Suppressor macrophage (primary cell): ENCODE measurements around the gene NDUFA3.

Source experiments
- DNase-seq, 4 experiments: peaks; one replicate each; pipeline ENCODE4 v3.0.0-alpha.2; 2020 to 2022

The NDUFA3 gene

DNA sequence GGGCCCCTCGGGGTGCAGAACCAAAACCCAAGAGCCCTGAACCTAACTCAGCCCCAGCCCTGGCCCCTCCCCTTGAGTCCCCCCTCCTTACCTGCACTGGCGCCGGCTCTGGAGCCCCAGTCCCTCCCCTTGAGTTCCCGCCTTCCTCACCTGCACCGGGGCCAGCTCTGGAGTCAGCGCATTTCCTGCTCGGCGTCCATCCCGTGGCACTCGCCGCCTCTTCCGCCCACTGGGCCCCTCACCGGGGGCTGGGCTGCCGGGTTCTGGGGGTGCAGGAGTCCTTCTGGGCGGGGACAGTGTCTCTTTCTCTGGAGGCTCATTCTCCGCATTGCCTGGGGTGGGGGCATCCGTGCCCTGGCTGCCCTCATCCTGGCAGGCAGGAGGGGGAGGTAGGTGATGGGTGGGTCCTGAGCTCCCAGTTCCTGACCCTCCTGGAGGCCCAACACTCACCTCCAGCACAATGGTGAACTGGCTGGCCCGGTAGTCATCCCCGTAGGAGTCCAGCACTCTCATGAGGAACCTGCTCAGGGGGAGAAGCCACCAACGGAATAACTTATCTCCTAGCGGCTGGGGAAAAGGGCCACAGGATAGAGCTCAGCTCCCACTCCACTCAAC, 5.3 kb downstream of the NDUFA3 start:
- no peak for DNase-seq

DNA sequence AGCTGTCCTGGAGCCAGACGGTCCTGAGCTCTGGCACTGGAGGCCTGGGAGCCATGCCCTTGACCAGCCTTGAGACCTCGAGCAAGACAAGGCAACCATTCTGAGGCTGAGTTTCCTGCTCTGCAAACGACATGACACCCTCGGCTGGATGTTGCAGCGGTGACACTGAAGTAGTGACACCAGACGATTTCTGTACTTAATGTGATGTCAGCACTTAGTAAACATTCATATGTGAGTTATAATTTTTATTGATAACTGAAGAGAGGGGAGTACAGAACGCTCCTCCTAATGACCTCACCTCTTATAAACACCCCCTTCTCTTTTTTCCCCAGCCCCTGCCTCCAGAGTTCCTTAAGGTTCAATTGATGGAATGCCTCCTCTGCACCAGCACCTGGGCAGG, 5.8 kb downstream of the NDUFA3 start:
- no peak for DNase-seq

DNA sequence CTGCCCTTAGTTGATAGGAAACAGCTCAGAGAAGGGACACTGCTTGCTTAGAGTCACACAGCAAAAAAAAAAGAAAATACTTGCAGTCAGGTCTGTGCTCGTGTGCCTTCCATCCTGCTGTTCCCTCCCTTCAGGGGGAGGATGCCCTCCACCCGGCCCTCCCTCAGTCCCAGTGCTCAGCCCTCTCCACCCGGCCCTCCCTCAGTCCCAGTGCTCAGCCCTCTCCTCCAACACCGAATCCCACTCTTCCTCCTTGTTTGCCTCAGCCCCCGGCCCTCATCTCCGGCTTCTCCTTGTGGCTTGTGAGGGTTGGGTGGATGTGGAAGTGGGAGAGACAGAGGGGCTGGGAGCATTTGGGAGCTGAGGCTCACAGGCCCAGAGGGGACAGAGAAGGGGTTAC, 7.0 kb downstream of the NDUFA3 start:
- DNase-seq: no peak

DNA sequence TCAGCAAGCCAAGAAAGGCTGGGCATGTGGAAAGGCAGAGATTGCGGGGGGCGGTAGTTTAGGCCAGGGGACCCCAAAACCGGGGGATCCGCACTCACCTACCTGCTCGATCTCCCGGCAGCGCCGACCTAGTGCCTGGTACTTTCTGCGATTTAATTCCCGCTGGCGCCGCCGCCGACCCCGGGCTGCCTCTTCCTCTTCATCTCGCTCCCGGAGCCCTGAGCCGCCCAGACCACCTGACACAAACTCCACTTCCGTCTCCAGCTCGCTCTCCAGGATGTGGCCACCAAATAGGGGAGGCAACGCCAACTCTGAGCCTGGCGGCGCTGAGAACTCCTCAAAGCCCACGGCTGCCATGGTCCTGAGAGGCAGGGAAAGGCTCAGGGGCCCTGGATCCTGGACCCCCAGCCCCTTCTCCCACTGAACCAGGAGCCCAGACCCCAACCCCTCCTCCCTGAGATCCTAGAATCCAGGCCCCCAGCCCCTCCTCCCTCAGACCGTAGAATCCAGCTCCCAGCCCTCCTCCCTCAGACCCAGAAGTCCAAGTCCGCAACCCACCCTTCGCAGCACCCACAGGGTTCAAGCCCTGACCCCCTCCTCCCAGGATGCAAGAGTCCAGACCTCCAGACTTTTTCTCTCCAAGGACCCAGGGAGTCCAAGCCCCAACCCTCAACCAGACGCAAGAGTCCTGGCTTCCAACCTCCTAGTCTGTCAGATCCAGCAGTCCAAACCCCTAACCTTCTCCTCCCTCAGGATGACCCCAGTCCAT, 11.9 kb downstream of the NDUFA3 start:
- DNase-seq: peak; percentile 73 to 87 (median 84)

DNA sequence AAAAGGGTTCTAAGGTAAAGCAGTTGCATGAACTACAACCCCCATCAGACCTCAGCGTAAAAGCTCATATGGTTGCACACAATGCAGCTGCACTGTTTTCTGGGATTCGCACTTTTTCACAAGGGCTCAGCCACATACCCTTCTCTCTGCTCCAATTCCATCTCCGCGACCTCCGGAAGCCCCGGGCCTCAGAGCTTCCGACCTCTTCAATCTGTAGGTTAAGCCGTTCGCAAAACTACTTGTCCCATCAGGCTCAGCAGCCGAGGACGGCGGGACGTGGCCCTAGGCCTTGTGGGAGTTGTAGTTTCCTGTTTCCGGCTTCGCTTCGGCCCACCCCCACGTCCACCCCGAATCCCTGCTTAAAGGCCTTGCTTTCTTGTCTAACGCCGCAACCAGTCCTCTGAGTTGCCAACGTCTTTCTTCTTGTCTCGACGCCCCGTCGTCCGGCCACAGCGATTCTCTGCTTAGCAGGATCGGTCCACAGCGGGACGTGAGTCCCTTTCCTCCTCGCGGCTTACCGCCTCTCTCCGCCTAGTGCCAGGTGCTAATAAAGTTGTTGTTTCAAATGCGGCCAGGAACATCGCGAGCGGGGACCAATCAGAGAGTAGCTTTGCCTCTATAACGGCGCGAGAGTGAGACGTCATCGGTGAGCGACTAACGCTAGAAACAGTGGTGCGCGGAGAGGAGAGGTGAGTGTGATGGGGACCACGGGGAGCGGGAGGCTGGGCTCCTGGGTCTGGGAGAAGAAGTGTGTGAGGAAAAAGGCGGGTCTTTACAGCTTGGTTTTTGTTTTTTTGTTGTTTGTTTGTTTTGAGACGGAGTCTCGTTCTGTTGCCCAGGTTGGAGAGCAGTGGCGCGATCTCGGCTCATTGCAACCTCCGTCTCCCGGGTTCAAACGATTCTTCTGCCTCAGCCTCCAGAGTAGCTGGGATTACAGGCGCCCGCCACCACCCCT, 12.7 kb downstream of the NDUFA3 start, which contains the start of the genes PRPF31 and TFPT:
Gene PRPF31 (plus strand): TSS at position 646 of the 955 bp plus-strand sequence. CDS start 2,525 bp downstream, outside the sequence.
Gene TFPT (minus strand): TSS at position 549 of the 955 bp plus-strand sequence. CDS start 388 bp downstream, at position 161.
- DNase-seq: peak; percentile 98 to 99 (median 98)

DNA sequence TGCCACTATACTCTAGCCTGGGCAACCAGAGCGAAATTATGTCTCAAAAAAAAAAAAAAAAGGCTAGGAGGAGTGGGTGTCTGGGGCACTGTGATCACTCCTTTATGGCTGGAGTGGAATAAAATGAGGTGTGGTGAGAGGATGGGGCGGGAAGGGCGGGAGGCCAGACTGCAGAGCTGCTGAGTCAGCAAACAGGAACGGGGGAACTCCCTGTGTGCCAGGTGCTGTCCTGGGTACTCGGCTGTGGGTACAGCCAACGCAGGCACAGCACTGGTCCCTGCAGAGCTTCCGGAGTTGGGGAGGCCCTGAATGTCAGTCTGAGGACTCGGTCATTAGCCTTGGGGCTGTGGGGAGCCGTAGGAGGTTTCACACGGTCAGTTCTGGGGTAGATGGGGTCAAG, 18.6 kb downstream of the NDUFA3 start:
- no peak for DNase-seq

DNA sequence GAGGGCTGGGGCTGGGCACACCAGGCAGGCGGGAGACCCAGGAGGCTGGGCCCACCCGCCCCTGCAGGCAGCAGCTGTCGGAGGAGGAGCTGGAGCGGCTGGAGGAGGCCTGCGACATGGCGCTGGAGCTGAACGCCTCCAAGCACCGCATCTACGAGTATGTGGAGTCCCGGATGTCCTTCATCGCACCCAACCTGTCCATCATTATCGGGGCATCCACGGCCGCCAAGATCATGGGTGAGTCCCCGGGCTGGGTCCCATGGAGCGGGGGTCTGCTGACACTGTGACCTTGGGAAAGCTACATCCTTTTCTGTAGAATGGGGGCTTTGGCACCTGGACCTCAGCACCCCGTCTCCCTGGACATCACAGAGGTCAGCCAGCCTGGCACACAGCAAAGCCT, 21.0 kb downstream of the NDUFA3 start:
- DNase-seq: no peak

DNA sequence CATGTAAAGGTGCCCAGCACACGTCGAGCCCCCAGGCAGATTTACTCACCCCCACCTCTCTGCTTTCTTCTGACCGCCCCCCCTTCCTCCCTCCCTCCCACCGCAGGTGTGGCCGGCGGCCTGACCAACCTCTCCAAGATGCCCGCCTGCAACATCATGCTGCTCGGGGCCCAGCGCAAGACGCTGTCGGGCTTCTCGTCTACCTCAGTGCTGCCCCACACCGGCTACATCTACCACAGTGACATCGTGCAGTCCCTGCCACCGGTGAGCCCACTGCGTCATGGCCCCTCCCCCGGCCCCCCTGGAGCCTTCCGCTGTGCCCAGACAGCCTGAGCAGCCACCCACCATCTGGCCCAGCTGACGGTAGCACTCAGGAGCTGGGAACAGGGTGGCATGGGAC, 21.7 kb downstream of the NDUFA3 start:
- DNase-seq: no peak

DNA sequence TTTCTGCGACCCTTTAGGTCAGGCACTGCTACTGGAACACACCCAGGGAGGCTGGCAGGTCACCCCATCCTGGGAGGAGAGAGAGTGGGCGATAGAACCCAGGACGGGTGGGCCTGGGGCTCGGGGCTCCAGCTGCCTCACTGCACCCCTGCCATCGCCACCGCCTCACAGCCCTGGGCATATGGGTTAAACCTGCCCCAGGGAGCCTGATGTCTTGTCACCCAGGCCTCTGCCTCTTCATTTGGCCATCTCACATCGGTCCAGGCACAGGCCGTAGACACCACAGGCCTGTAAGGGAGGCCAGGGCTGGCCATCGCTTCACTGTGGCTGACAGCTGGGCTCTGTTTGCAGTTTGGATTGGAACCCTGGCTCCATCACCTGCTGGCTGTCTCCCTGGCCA, 23.1 kb downstream of the NDUFA3 start:
- no peak for DNase-seq

DNA sequence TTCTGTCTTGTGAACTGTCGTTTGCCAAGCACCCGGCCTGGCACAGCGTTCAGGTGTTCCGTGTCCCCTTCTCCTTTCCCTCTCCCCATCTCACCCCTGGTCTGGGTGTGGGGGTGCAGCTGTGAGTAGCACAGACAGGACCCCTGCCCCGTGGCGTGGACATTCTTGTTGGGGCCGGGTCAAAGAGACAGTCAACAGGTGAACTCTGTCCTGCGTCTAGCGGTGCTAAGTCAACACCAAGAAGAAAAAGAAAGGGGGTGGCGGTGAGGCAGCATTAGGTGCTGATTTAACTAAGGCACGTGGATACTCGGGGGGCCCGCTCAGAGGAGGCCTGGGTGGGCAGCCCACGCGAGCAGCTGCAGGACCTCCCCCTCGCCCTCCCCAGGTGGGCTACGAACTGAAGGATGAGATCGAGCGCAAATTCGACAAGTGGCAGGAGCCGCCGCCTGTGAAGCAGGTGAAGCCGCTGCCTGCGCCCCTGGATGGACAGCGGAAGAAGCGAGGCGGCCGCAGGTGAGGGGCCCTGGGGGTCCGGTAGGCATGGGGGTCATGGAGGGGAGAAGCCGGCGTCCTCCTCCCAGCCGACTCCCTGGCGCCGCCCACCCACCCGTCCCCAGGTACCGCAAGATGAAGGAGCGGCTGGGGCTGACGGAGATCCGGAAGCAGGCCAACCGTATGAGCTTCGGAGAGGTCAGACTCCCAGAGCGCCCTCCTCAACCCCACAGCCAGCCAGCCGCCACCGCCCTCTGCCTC, 25.2 kb downstream of the NDUFA3 start:
- DNase-seq: no peak

DNA sequence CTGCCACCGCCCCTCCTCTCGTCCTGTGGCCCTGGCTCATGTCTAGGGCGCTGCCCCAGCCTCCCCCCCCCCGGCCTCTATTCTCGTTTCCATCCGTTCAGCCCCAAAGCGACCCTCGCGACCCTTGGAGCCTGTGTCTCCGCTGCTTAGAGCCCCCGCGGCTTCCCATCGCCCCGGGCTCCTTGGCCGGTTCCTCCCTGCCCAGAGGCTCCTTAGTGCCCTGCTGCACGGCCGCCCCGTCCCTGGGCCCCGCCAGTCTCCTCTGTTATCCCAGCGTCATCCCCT, 25.7 kb downstream of the NDUFA3 start:
- DNase-seq: no peak

DNA sequence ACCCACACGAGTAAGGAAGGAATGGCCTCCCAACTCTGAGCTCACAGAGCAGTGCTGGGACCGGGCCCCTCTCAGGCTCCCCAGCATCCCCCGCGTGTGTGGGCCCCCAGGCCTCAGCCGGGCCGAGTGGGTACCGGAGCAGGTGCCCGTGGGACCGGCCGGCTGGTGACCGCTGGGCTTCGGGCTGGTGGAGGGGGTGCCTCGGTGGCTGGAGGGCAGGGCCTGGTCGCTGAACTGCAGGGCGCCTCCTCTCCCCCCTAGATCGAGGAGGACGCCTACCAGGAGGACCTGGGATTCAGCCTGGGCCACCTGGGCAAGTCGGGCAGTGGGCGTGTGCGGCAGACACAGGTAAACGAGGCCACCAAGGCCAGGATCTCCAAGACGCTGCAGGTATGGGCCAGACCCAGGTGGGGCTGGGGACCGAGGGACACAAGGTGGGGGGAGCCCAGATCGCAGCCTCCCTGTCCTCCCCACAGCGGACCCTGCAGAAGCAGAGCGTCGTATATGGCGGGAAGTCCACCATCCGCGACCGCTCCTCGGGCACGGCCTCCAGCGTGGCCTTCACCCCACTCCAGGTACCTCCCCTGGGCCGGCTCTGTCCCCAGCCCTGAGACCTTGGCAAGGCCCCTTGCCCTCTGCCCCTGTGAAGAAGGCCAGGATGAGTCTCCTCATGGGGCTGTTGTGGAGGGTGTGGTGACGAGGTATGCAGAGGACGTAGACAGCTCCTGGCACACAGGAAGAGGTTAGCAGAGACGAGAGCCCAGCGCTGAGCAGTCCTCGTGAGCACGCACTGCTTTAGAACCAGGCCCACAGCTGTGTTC, 26.4 kb downstream of the NDUFA3 start:
- DNase-seq: no peak

DNA sequence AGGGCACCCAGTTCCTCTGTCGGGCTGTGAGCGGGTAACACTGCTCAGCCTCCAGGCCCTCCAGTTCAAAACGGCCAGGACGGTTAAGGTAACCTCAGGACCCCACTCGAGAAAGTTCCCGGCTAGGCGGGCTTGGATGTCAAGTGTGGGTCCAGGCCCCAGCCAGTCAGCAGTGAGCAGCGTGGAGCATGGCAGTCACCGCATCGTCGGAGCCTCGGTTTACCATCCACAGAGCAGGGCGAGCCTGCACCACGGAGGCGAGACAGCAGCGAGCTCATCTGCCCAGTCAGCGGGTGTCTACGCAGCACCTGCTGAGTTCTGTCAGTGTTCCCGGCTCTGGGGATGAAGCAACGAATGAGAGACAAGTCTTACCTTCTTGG, 27.0 kb downstream of the NDUFA3 start:
- DNase-seq: no peak

DNA sequence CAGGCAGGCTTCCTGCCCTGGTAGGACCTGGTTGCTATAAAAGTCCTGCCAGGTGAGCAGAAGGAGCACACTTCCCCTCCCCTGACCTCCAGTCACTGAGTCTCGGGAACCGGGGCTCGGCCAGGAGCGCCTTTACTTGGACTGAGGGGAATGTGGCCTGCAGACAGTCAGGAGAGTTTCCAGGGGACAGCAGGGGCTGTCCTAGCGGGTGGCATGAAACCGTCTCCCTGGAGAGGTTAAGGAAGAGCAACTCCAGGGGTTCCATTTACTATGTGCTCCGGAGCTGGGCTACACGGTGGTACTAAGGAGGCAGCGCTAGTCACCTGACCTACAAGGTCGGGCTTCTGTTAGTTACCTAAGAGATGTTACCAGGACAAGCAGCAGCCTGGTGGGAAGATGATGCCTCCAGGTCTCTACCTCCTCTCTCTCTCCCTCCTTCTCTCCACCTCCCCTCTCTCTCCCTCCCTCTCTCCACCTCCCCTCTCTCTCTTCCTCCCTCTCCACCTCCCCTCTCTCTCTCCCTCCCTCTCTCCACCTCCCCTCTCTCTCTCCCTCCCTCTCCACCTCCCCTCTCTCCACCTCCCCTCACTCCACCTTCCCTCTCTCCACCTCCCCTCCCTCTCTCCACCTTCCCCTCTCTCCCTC, 30.8 kb downstream of the NDUFA3 start:
- DNase-seq: peak in 2 of 4 experiments; percentile 12 to 77

DNA sequence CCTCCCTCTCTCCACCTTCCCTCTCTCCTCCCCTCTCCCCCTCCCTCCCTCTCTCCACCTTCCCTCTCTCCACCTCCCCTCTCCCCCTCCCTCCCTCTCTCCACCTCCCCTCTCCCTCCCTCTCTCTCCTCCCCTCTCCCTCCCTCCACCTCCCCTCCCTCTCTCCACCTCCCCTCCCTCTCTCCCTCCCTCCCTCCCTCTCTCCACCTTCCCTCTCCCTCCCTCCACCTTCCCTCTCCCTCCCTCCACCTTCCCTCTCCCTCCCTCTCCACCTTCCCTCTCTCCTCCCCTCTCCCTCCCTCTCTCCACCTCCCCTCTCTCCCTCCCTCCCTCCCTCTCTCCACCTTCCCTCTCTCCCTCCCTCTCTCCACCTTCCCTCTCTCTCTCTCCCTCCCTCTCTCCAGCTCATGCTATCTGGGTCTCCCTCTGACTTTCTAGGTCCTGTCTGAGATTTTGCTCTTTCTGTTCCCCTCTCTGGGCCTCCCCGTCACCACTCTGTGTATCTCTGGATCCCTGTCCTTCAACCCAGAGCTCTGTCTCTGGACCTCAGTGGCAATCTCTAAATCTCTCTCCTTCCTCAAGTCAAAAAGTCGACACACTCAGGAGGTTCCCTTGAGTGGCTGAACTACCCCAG, 31.4 kb downstream of the NDUFA3 start:
- no peak for DNase-seq

DNA sequence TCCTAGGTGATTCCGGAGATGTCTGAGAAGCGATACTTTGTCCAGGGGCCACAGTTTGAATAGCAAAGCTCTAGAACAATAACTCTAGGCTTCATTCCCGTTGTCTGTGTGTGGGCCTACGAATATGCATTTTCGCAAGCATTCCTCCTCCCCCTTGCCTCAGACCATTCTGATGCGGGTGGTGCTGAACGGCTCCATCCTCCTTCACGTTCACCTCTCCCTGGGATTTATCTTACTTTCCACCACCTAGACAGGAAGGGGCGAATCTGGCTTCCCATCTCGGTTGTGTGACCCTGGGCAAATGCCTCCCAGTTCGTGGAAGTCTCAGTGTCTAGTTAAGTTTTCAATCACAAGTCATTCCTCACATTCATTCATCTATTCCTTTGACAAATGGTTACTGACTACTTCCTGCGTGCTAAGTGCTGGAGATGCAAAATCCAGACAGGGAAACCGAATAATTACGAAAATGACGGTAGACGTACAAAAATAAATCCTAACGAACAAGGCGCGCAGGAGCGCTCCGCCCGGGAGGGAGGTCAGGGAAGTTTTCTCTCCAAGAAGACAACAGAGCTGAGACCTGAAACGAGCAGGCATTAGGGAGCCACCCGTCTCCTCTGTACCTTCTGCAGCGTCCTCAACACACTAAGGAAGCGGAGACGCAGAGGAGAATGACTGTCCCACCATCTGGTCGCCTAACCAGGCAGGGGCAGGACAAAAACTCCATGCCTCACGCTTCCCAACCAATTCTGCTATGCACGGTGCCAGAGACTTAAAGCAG, 33.6 kb downstream of the NDUFA3 start:
- DNase-seq: peak in 2 of 4 experiments; percentile 19 to 45

DNA sequence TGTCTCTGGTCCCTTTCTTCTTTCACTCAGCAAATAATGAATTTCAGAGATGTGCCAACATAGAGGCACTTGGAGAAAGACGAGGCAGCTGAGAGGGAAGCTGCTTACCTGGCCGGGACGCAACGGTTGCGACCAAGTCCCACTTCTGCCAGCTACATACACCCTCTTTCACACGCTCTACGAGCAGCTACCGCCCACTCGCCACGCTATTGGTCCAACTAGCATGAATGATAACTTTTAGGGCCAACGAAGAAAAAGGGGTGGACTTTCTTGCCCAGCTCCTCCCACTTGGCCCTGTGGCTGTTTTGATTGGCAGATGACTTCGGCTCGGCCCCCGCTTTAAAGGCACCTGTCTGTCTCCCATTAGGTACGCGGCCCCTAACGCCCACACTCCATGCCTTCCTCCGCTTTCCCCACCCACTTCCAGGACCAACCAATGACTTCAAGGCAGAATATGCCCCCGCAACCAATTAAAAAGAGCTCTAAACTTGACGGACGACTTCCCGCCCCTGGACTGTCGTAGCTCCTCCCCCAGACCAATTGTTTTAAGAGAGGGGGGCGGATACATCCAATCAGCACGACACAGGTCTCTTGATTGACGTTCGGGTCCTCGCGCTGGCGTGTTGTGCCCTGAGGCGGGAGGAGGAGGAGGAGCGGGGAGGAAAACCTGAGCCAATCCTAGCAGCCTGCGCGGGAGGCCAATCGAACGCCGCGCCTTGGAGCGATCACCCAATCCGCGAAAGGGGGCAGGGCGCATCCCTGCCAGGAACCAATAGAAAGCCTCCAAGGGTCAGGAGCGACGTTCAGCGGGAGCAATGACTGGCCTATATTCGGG, 34.4 kb downstream of the NDUFA3 start:
- DNase-seq: peak; percentile 100

DNA sequence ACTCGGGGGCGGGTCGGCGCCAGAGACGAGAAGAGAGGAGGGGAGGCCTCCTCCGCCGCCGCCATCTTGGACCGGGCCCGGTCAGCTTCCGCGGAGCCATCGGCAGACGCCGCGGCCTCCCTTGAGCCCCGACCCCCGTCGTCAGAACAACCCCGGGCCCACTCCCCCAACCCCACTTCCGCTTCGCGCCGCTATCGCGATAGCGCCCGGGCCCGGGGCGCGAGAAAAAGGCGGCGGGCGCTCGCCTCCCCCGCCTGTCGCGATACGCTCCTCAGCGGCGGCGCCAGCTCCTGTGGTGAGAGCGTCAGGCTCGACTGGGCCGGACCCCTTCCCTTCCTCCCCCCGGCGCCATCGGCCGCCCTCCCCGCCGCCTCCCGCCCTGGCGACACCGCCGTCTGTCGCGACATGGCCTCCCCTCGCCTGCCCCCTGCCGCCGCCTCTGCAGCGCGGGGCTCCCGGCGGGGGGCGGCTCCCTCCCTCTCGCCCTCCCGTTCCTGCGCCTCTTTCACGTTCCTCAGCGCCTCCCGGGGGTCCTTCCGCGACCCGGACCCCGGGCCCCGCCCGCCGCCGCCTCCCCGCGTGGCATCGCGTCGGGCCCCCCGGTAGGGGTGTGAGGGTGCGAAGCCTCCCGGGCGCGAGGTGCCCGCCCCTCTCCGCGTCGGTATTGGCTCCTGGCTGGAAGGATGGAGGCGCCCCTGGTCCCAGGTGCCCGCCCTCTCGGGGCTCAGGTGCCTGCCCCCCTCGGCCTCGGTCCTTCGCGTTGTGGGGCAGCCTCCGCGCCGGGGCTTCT, 35.2 kb downstream of the NDUFA3 start, which contains the start of gene CNOT3:
Gene CNOT3 (plus strand): TSS at position 64 of the 790 bp plus-strand sequence. CDS start 5,217 bp downstream, outside the sequence.
- DNase-seq: peak in 1 of 4 experiments; percentile 18
